VCaP (cell line): ENCODE measurements around the gene C3orf20.

ENCODE experiments used
- H3K27ac ChIP-seq: fragments of 450-650 bp; 2 replicates; pipeline ENCODE4 v1.5.1; 2017
- CTCF ChIP-seq: fragments of 450-650 bp; conservative IDR thresholded peaks from 2 replicates; pipeline ENCODE4 v1.5.1; 2017; ENCODE audit warnings: mild to moderate bottlenecking, moderate library complexity

The C3orf20 gene

GRCh38 chr3:14641346-14641745 is 33.6 kb upstream of the C3orf20 start:
- no peak for TF ChIP-seq CTCF
- H3K27ac ChIP-seq: no peak overlapping the region

GRCh38 chr3:14645453-14645852 is 29.5 kb upstream of the C3orf20 start:
- no peak overlapping the region for H3K27ac ChIP-seq

GRCh38 chr3:14646131-14646573 is 28.8 kb upstream of the C3orf20 start:
- TF ChIP-seq CTCF: no peak
- H3K27ac ChIP-seq: no peak overlapping the region

More at GRCh38 chr3:14645453-14645852, 29.5 kb upstream of the C3orf20 start:
- TF ChIP-seq CTCF: no peak

- no peak for TF ChIP-seq CTCF
These were observed 28.1 kb upstream of the C3orf20 start for GRCh38 chr3:14646589-14647413.

GRCh38 chr3:14647976-14648955 is 26.7 kb upstream of the C3orf20 start:
- TF ChIP-seq CTCF: no peak
- H3K27ac ChIP-seq: peak overlapping the region; percentile 91

More at GRCh38 chr3:14646589-14647413, 28.1 kb upstream of the C3orf20 start:
- H3K27ac ChIP-seq: peak overlapping the region; percentile 91; the same call in 1 of the 2 replicates

- peak overlapping the region; percentile 91 for H3K27ac ChIP-seq
- no peak for TF ChIP-seq CTCF
These were observed 25.5 kb upstream of the C3orf20 start for GRCh38 chr3:14649466-14649865.

GRCh38 chr3:14650193-14650592 is 24.7 kb upstream of the C3orf20 start:
- peak overlapping the region; percentile 91 for H3K27ac ChIP-seq
- TF ChIP-seq CTCF: no peak
